ENCODE measurements around the gene EHF. TPM values are rescaled to one million over a fixed set of nuclear protein-coding genes. Genes with fewer than 3 reads are reported as not detected.

Gene EHF
- total and polyA plus RNA-seq, 8 donors: 9.9 to 53.1 (median 13.9) TPM

- Histone ChIP-seq H3K4me3 (no peak overlapping the region), H3K4me1 (peaks cover 9 to 17% of the 10 kb centered on the region in 2 donors), H3K9me3 (no peaks in the 10 kb centered on the region), H3K27me3 (no peaks in the 10 kb centered on the region), H3K27ac (peak overlapping the region; percentile 48 to 75), H3K36me3 (peaks cover 0 to 5% of the 10 kb centered on the region in 2 donors)
- intact Hi-C loops (cut with DNase I): no loop called here
- DNase-seq: peak in 1 of 4 donors; percentile 28
- ATAC-seq: peak; percentile 48
- TF ChIP-seq, protein P1, sequence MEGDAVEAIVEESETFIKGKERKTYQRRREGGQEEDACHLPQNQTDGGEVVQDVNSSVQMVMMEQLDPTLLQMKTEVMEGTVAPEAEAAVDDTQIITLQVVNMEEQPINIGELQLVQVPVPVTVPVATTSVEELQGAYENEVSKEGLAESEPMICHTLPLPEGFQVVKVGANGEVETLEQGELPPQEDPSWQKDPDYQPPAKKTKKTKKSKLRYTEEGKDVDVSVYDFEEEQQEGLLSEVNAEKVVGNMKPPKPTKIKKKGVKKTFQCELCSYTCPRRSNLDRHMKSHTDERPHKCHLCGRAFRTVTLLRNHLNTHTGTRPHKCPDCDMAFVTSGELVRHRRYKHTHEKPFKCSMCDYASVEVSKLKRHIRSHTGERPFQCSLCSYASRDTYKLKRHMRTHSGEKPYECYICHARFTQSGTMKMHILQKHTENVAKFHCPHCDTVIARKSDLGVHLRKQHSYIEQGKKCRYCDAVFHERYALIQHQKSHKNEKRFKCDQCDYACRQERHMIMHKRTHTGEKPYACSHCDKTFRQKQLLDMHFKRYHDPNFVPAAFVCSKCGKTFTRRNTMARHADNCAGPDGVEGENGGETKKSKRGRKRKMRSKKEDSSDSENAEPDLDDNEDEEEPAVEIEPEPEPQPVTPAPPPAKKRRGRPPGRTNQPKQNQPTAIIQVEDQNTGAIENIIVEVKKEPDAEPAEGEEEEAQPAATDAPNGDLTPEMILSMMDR (IDR thresholded peaks at IDR 0.05): no peak
Observed at GRCh38 chr11:34642001-34642554, 21.2 kb downstream of the EHF start.

- Histone ChIP-seq H3K27ac (peak overlapping the region in 1 of 2 donors; percentile 53), H3K36me3 (peaks cover 0 to 5% of the 10 kb centered on the region in 2 donors), H3K9me3 (no peaks in the 10 kb centered on the region), H3K27me3 (no peaks in the 10 kb centered on the region), H3K4me3 (no peak overlapping the region), H3K4me1 (peaks cover 9 to 17% of the 10 kb centered on the region in 2 donors)
- DNase-seq (no peak), ATAC-seq (no peak)
- intact Hi-C loops (cut with DNase I): no loop called here
- TF ChIP-seq, protein P1 (IDR thresholded peaks at IDR 0.05): no peak
Observed at GRCh38 chr11:34642873-34643272, 22.0 kb downstream of the EHF start.

GRCh38 chr11:34643311-34643710, 22.4 kb downstream of the EHF start:
- H3K36me3 ChIP-seq: peaks cover 0 to 5% of the 10 kb centered on the region in 2 donors
- TF ChIP-seq, protein P1 (IDR thresholded peaks at IDR 0.05): no peak
- intact Hi-C loops (cut with DNase I): no loop called here
- H3K4me3 ChIP-seq: no peak overlapping the region
- ATAC-seq (no peak), DNase-seq (no peak)
- no peaks in the 10 kb centered on the region for H3K27me3 ChIP-seq
- no peak overlapping the region for H3K27ac ChIP-seq
- H3K4me1 ChIP-seq: peaks cover 9 to 17% of the 10 kb centered on the region in 2 donors
- H3K9me3 ChIP-seq: no peaks in the 10 kb centered on the region

DNA sequence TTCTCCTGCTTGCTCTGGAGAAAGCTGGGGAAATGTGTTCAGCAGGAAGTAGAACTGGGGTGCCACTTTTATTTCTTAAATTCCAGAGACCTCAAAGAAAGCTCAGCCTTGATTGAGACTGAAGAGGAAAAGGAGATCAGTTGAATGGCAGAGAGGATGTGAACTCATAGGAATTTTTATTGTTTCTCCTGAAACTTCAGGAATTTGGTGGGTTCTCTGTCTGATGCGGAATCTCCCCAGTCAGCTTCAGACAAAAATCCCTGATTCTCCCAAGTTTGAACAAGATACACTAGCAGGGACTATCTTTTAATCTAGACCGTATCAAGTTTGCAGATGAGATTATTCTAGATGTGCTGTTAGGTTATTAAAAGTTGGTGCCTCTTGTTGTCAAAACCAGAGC, 23.0 kb downstream of the EHF start:
- no peaks in the 10 kb centered on the region for H3K27me3 ChIP-seq
- DNase-seq (no peak), ATAC-seq (no peak)
- H3K4me1 ChIP-seq: peaks cover 6 to 17% of the 10 kb centered on the region in 2 donors
- TF ChIP-seq, protein P1 (IDR thresholded peaks at IDR 0.05): no peak
- no peaks in the 10 kb centered on the region for H3K9me3 ChIP-seq
- no peak overlapping the region for H3K27ac ChIP-seq
- intact Hi-C loops (cut with DNase I): no loop called here
- no peak overlapping the region for H3K4me3 ChIP-seq
- H3K36me3 ChIP-seq: peaks cover 0 to 5% of the 10 kb centered on the region in 2 donors

DNA sequence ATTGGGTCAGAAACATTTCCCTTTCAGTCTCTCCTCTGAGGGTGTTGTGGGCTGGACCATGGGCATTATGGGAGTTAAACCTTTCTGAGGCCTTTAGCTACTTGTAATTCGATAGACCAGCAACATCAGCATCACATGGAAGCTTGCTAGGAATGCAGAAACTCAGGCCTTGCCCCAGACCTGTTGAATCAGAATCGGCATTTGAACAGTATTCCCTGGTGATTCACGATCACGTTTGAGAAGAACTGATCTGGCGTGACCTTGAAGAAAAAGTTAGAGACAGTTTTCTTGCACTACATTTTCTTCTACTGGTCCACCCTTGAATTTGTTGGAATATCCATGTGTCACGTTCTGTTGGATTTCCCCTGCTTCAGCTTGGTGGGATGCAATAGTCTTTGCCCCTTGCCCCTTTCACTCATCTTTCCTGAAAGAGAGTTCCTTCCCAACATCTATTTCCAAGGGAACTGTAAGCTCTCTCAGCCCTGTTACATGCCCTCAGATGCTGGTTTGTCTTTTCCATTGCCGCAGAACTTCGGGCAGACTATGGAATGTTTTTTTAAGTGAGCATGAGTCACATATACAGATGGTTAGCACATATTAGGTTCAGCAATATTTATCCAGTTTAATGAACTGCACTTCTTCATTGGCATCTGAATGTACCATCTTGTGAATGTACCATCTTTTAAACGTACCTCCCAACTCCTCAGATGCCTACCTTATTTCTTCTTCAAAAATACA, 23.9 kb downstream of the EHF start:
- TF ChIP-seq, protein P1 (IDR thresholded peaks at IDR 0.05): no peak
- Histone ChIP-seq H3K4me3 (no peak overlapping the region), H3K36me3 (peaks cover 0 to 5% of the 10 kb centered on the region in 2 donors), H3K4me1 (peaks cover 6 to 14% of the 10 kb centered on the region in 2 donors), H3K9me3 (no peaks in the 10 kb centered on the region), H3K27me3 (no peaks in the 10 kb centered on the region), H3K27ac (no peak overlapping the region)
- intact Hi-C loops (cut with DNase I): no loop called here
- ATAC-seq (no peak), DNase-seq (no peak)

Data from left lung (tissue), 10 donors.